ENCODE measurements around the gene NKAP. TPM values are rescaled to one million over a fixed set of nuclear protein-coding genes. Genes with fewer than 3 reads are reported as not detected.

The NKAP gene
- total and polyA plus RNA-seq, 10 donors = 6.6 to 10.8 (median 9.0) TPM

GRCh38 chrX:119880076-119880475, 63.5 kb downstream of the NKAP start:
- H3K9me3 ChIP-seq = no peaks in the 10 kb centered on the region
- H3K4me1 ChIP-seq = peaks cover 0 to 9% (median 7%) of the 10 kb centered on the region in 6 donors
- 59 to 73% (median 68%) methylated on average over 5 of the region's 5 CpGs for WGBS, 5 donors
- no peaks in the 10 kb centered on the region for H3K27me3 ChIP-seq (replicated peaks in 1 of 7)
- H3K36me3 ChIP-seq = peaks cover 0 to 34% (median 11%) of the 10 kb centered on the region in 6 donors
- no peak overlapping the region for H3K27ac ChIP-seq
- intact Hi-C loops (cut with DNase I; ENCODE audit: low total_unique reads) = no loop called here
- no peak overlapping the region for H3K4me3 ChIP-seq
- DNase-seq = no peak
- no peak for TF ChIP-seq CTCF (IDR thresholded peaks at IDR 0.05 in 8 of 11, conservative IDR thresholded peaks at IDR 0.05 in 3 of 11)
- no peak for TF ChIP-seq POLR2A (IDR thresholded peaks at IDR 0.05)
- no peak for TF ChIP-seq POLR2AphosphoS5 (IDR thresholded peaks at IDR 0.05)

- 65 to 85% (median 71%) methylated on average over 2 of the region's 2 CpGs for WGBS, 5 donors
Measured at GRCh38 chrX:119878740-119879139, 64.8 kb downstream of the NKAP start.

GRCh38 chrX:119871599-119872395, 71.8 kb downstream of the NKAP start, which contains the start of the genes NDUFA1 and RNF113A:
NDUFA1 (plus strand) TSS chrX:119871832; CDS start chrX:119871912, 80 bp downstream.
RNF113A (minus strand) TSS chrX:119871733; CDS start chrX:119871613, 120 bp downstream.
- Histone ChIP-seq H3K36me3 (peaks cover 0 to 25% (median 9%) of the 10 kb centered on the region in 6 donors), H3K27ac (peak within 1 kb of the TSS; percentile 80 to 98 (median 95)), H3K9me3 (no peaks in the 10 kb centered on the region), H3K4me1 (peaks cover 0 to 46% (median 25%) of the 10 kb centered on the region in 6 donors), H3K27me3 (replicated peaks in 1 of 7) (no peaks in the 10 kb centered on the region), H3K4me3 (peak within 1 kb of the TSS; percentile 34 to 72 (median 57))
- WGBS, 5 donors = 0 to 56% (median 0%) methylated on average over 6 to 62 of the region's 62 CpGs
- intact Hi-C loops (cut with DNase I; ENCODE audit: low total_unique reads) = no loop called here
- DNase-seq = peak; percentile 96
- TF ChIP-seq CTCF (IDR thresholded peaks at IDR 0.05 in 8 of 11, conservative IDR thresholded peaks at IDR 0.05 in 3 of 11) = peak in 1 of 11 experiments; percentile 23
- peak in 2 of 3 donors; percentile 47 to 83 for TF ChIP-seq POLR2A (IDR thresholded peaks at IDR 0.05)
- TF ChIP-seq POLR2AphosphoS5 (IDR thresholded peaks at IDR 0.05) = peak; percentile 96 to 97 (median 97)

More at GRCh38 chrX:119878740-119879139, 64.8 kb downstream of the NKAP start:
- Histone ChIP-seq H3K4me1 (peaks cover 0 to 20% (median 9%) of the 10 kb centered on the region in 6 donors), H3K9me3 (no peaks in the 10 kb centered on the region), H3K27me3 (replicated peaks in 1 of 7) (no peaks in the 10 kb centered on the region), H3K36me3 (peaks cover 0 to 42% (median 11%) of the 10 kb centered on the region in 6 donors), H3K27ac (no peak overlapping the region), H3K4me3 (no peak overlapping the region)
- intact Hi-C loops (cut with DNase I; ENCODE audit: low total_unique reads) = no loop called here
- no peak for TF ChIP-seq POLR2AphosphoS5 (IDR thresholded peaks at IDR 0.05)
- no peak for DNase-seq

GRCh38 chrX:119871245-119871598, 72.3 kb downstream of the NKAP start:
- H3K27ac ChIP-seq = peak overlapping the region; percentile 80 to 98 (median 95)
- intact Hi-C loops (cut with DNase I; ENCODE audit: low total_unique reads) = no loop called here
- peaks cover 0 to 19% (median 4%) of the 10 kb centered on the region in 6 donors for H3K36me3 ChIP-seq
- TF ChIP-seq POLR2AphosphoS5 (IDR thresholded peaks at IDR 0.05) (no peak), CTCF (IDR thresholded peaks at IDR 0.05 in 8 of 11, conservative IDR thresholded peaks at IDR 0.05 in 3 of 11) (no peak), POLR2A (IDR thresholded peaks at IDR 0.05) (no peak)
- no peaks in the 10 kb centered on the region for H3K9me3 ChIP-seq
- 0 to 46% (median 13%) methylated on average over 23 to 26 of the region's 26 CpGs for WGBS, 5 donors
- DNase-seq = no peak
- H3K4me1 ChIP-seq = peaks cover 0 to 46% (median 25%) of the 10 kb centered on the region in 6 donors
- peak overlapping the region; percentile 34 to 72 (median 57) for H3K4me3 ChIP-seq
- H3K27me3 ChIP-seq (replicated peaks in 1 of 7) = no peaks in the 10 kb centered on the region

Other genes with a start within 250 kb of the NKAP start
- gene SOWAHD, start 185.2 kb downstream of the NKAP start, total RNA-seq = 1 to 10 TPM; 5.0 to 9.5 (median 8.1) TPM
- gene SOWAHD, start 185.2 kb downstream of the NKAP start, polyA plus RNA-seq = 10 to 100 TPM; 19.2 to 26.2 (median 19.9) TPM
- 1,000 to 10,000 TPM; 1,435 to 2,313 (median 1,812) TPM for gene RPL39, start 152.1 kb downstream of the NKAP start, total RNA-seq
- gene RPL39, start 152.1 kb downstream of the NKAP start, polyA plus RNA-seq = over 10,000 TPM; 15,023 to 18,857 (median 18,305) TPM
- gene UPF3B, start 90.8 kb downstream of the NKAP start, total RNA-seq = 10 to 100 TPM in 2 of 7 donors, 1 to 10 TPM in 5; 5.4 to 11.1 (median 9.0) TPM
- gene UPF3B, start 90.8 kb downstream of the NKAP start, polyA plus RNA-seq = 10 to 100 TPM; 10.0 to 11.4 (median 11.0) TPM
- gene RNF113A, start 72.0 kb downstream of the NKAP start, total RNA-seq = 10 to 100 TPM; 15.2 to 27.5 (median 19.4) TPM
- gene RNF113A, start 72.0 kb downstream of the NKAP start, polyA plus RNA-seq = 10 to 100 TPM; 30.8 to 41.9 (median 38.0) TPM
- 10 to 100 TPM; 35.3 to 82.1 (median 72.5) TPM for gene NDUFA1, start 71.9 kb downstream of the NKAP start, total RNA-seq
- gene NDUFA1, start 71.9 kb downstream of the NKAP start, polyA plus RNA-seq = 100 to 1,000 TPM; 108 to 142 (median 125) TPM
- not detected for gene AKAP14, start 47.9 kb downstream of the NKAP start, total RNA-seq
- not detected for gene AKAP14, start 47.9 kb downstream of the NKAP start, polyA plus RNA-seq
- gene RHOXF2B, start 133.9 kb upstream of the NKAP start, total RNA-seq = not detected
- not detected for gene RHOXF2B, start 133.9 kb upstream of the NKAP start, polyA plus RNA-seq
- under 1 TPM in 2 of 7 donors, not detected in 5; 0.66 to 0.82 TPM for gene RHOXF1, start 172.2 kb upstream of the NKAP start, total RNA-seq
- 1 to 10 TPM in 2 of 3 donors, under 1 TPM in 1; 0.15 to 1.6 (median 1.3) TPM for gene RHOXF1, start 172.2 kb upstream of the NKAP start, polyA plus RNA-seq
- gene RHOXF2, start 214.9 kb upstream of the NKAP start, total RNA-seq = not detected
- under 1 TPM in 1 of 3 donors, not detected in 2; 0.02 TPM for gene RHOXF2, start 214.9 kb upstream of the NKAP start, polyA plus RNA-seq

Measured in spleen (tissue), 11 donors.